Mesenchymal stem cell (in vitro differentiated cells and primary cell): ENCODE results near the gene DSTN.

ENCODE experiments used
- DNase-seq: peaks from one replicate; pipeline ENCODE4 v3.0.0-alpha.2; 2013
- H2AFZ ChIP-seq: one replicate; pipeline ENCODE4 v1.6.1; 2013; ENCODE audit warnings: low read depth, mild to moderate bottlenecking, control low read depth, inconsistent platforms, low read length, moderate library complexity
- H2AK5ac ChIP-seq: 2 replicates; pipeline ENCODE4 v1.6.1; 2013; ENCODE audit warnings: low read length, moderate library complexity, mild to moderate bottlenecking, inconsistent platforms; ENCODE audit not compliant: severe bottlenecking
- H2BK120ac ChIP-seq: one replicate; pipeline ENCODE4 v1.6.1; 2013; ENCODE audit warnings: low read depth, mild to moderate bottlenecking, inconsistent platforms, low read length, moderate library complexity
- H2BK12ac ChIP-seq, 2 experiments: one replicate each; pipeline ENCODE4 v1.6.1; 2013; ENCODE audit warnings: inconsistent platforms in 2 of 2, low read length in 2 of 2, mild to moderate bottlenecking in 2 of 2, moderate library complexity in 2 of 2, control low read depth in 1 of 2
- H2BK15ac ChIP-seq: one replicate; pipeline ENCODE4 v1.6.1; 2013; ENCODE audit warnings: mild to moderate bottlenecking, low read depth, inconsistent platforms; ENCODE audit not compliant: poor library complexity, severe bottlenecking
- H2BK5ac ChIP-seq: 2 replicates; pipeline ENCODE4 v1.6.1; 2013; ENCODE audit warnings: low read depth, mild to moderate bottlenecking, low read length, control low read depth, inconsistent platforms; ENCODE audit not compliant: poor library complexity, severe bottlenecking
- H3K14ac ChIP-seq, 2 experiments: one replicate each; pipeline ENCODE4 v1.6.1; 2013; ENCODE audit warnings: inconsistent platforms in 2 of 2, low read length in 2 of 2, control low read depth in 1 of 2, mild to moderate bottlenecking in 1 of 2, moderate library complexity in 1 of 2
- H3K18ac ChIP-seq, 2 experiments: one replicate each; pipeline ENCODE4 v1.6.1; 2013; ENCODE audit warnings: inconsistent platforms in 2 of 2, low read length in 2 of 2, control low read depth in 1 of 2, low read depth in 1 of 2, mild to moderate bottlenecking in 1 of 2
- H3K23ac ChIP-seq, 2 experiments: one replicate each; pipeline ENCODE4 v1.6.1; 2013; ENCODE audit warnings: inconsistent platforms in 2 of 2, low read length in 2 of 2, mild to moderate bottlenecking in 2 of 2, moderate library complexity in 2 of 2, control low read depth in 1 of 2
- H3K27ac ChIP-seq: 2 replicates; pipeline ENCODE4 v1.5.1; 2013; ENCODE audit warnings: mild to moderate bottlenecking, moderate library complexity, low read length, control low read depth, inconsistent platforms; ENCODE audit not compliant: poor library complexity, severe bottlenecking
- H3K27me3 ChIP-seq, 2 experiments: 2 replicates each; pipeline versions ENCODE4 v1.6.1 to v1.7.0; 2013; ENCODE audit warnings: low read length in 2 of 2, mild to moderate bottlenecking in 2 of 2, moderate library complexity in 2 of 2, control low read depth in 1 of 2, inconsistent platforms in 1 of 2; ENCODE audit not compliant: control insufficient read depth in 1 of 2, insufficient read depth in 1 of 2
- H3K36me3 ChIP-seq, 2 experiments: 2 replicates each; pipeline versions ENCODE4 v1.6.1 to v1.7.0; 2013; ENCODE audit warnings: low read length in 2 of 2, control low read depth in 1 of 2, inconsistent platforms in 1 of 2, low read depth in 1 of 2, mild to moderate bottlenecking in 1 of 2; ENCODE audit not compliant: insufficient read depth in 2 of 2, control insufficient read depth in 1 of 2
- H3K4ac ChIP-seq, 2 experiments: one replicate each; pipeline ENCODE4 v1.6.1; 2013; ENCODE audit warnings: inconsistent platforms in 2 of 2, low read length in 2 of 2, mild to moderate bottlenecking in 2 of 2, moderate library complexity in 2 of 2, control low read depth in 1 of 2, low read depth in 1 of 2
- H3K4me1 ChIP-seq: 2 replicates; pipeline ENCODE4 v1.6.1; 2013; ENCODE audit warnings: low read depth, low read length, control low read depth; ENCODE audit not compliant: control insufficient read depth, insufficient read depth
- H3K4me2 ChIP-seq: 2 replicates; pipeline ENCODE4 v1.6.1; 2013; ENCODE audit warnings: low read length, mild to moderate bottlenecking, inconsistent platforms; ENCODE audit not compliant: poor library complexity, severe bottlenecking
- H3K4me3 ChIP-seq, 2 experiments: 2 replicates each; pipeline versions ENCODE4 v1.5.1 to v1.7.0; 2013; ENCODE audit warnings: low read length in 2 of 2, mild to moderate bottlenecking in 2 of 2, control low read depth in 1 of 2, low read depth in 1 of 2; ENCODE audit not compliant: insufficient read depth in 1 of 2
- H3K79me1 ChIP-seq: replicated peaks from 2 replicates; pipeline ENCODE4 v1.6.1; 2013; ENCODE audit warnings: mild to moderate bottlenecking, control low read depth, low read length, inconsistent platforms; ENCODE audit not compliant: poor library complexity, severe bottlenecking
- H3K9ac ChIP-seq: 2 replicates; pipeline ENCODE4 v1.7.0; 2013; ENCODE audit warnings: mild to moderate bottlenecking, low read length, moderate library complexity
- H3K9me3 ChIP-seq: 2 replicates; pipeline ENCODE4 v1.7.0; 2013; ENCODE audit warnings: mild to moderate bottlenecking, low read length; ENCODE audit not compliant: control insufficient read depth
- H4K8ac ChIP-seq: one replicate; pipeline ENCODE4 v1.6.1; 2013; ENCODE audit warnings: inconsistent platforms, mild to moderate bottlenecking, low read length, moderate library complexity
- H4K91ac ChIP-seq: one replicate; pipeline ENCODE4 v1.6.1; 2013; ENCODE audit warnings: mild to moderate bottlenecking, low read length, inconsistent platforms
- WGBS: methylation state at CpG from one replicate; pipeline ENCODE4 v1.1.7; 2013; ENCODE audit warnings: mixed read lengths; 5-methylcytosine and 5-hydroxymethylcytosine counted together

Gene DSTN

GRCh38 chr20:17530153-17530552 is 39.7 kb upstream of the DSTN start:
- no peaks in the 10 kb centered on the region for H3K36me3 ChIP-seq
- H2BK12ac ChIP-seq: no peak overlapping the region
- peaks cover 0 to 6% of the 10 kb centered on the region in 2 experiments for H3K27me3 ChIP-seq
- no peak overlapping the region for H2AK5ac ChIP-seq
- no peak overlapping the region for H3K4me3 ChIP-seq
- 89% methylated on average over 7 of the region's 7 CpGs for WGBS
- no peak overlapping the region for H3K4me2 ChIP-seq
- H3K9me3 ChIP-seq: no peaks in the 10 kb centered on the region
- H3K18ac ChIP-seq: no peak overlapping the region
- no peak overlapping the region for H2BK15ac ChIP-seq
- H3K27ac ChIP-seq: no peak overlapping the region
- no peak overlapping the region for H3K9ac ChIP-seq
- no peak overlapping the region for H3K4ac ChIP-seq
- no peak overlapping the region for H2BK120ac ChIP-seq
- no peak for DNase-seq
- no peak overlapping the region for H4K8ac ChIP-seq
- peaks cover 7% of the 10 kb centered on the region for H3K4me1 ChIP-seq
- no peak overlapping the region for H3K23ac ChIP-seq
- H2AFZ ChIP-seq: no peak overlapping the region
- H4K91ac ChIP-seq: no peak overlapping the region
- no peak overlapping the region for H3K14ac ChIP-seq
- H3K79me1 ChIP-seq: no peaks in the 10 kb centered on the region
- no peak overlapping the region for H2BK5ac ChIP-seq

GRCh38 chr20:17530716-17531664 is 38.9 kb upstream of the DSTN start, which contains the start of gene BFSP1:
BFSP1 (minus strand) TSS chr20:17531379; CDS start chr20:17531329, 50 bp downstream.
- Histone ChIP-seq H2BK15ac (peak within 1 kb of the TSS; percentile 68), H3K4me3 (peak within 1 kb of the TSS; percentile 60 to 71), H2BK5ac (no peak within 1 kb of the TSS), H2AK5ac (no peak within 1 kb of the TSS), H3K79me1 (no peaks in the 10 kb centered on the region), H2BK120ac (peak within 1 kb of the TSS; percentile 98), H3K27ac (peak within 1 kb of the TSS; percentile 51), H3K4me1 (peaks cover 7% of the 10 kb centered on the region), H3K36me3 (no peaks in the 10 kb centered on the region), H3K18ac (peak within 1 kb of the TSS; percentile 81 to 84), H3K9me3 (no peaks in the 10 kb centered on the region), H4K8ac (peak within 1 kb of the TSS; percentile 93), H4K91ac (peak within 1 kb of the TSS; percentile 82), H2BK12ac (peak within 1 kb of the TSS in 1 of 2 experiments; percentile 78), H3K4me2 (peak within 1 kb of the TSS; percentile 97), H3K4ac (peak within 1 kb of the TSS; percentile 78 to 83), H3K27me3 (no peaks in the 10 kb centered on the region), H2AFZ (peak within 1 kb of the TSS; percentile 65), H3K9ac (peak within 1 kb of the TSS; percentile 86), H3K23ac (peak within 1 kb of the TSS in 1 of 2 experiments; percentile 73), H3K14ac (peak within 1 kb of the TSS in 1 of 2 experiments; percentile 13)
- DNase-seq: peak; percentile 69
- WGBS: 2% methylated on average over 89 of the region's 111 CpGs

- H3K9me3 ChIP-seq: no peaks in the 10 kb centered on the region
- H2BK5ac ChIP-seq: no peak overlapping the region
- H3K9ac ChIP-seq: peak overlapping the region; percentile 86
- peak overlapping the region in 1 of 2 experiments; percentile 83 for H3K4ac ChIP-seq
- peak overlapping the region in 1 of 2 experiments; percentile 37 for H2BK12ac ChIP-seq
- peak overlapping the region in 1 of 2 experiments; percentile 71 for H3K4me3 ChIP-seq
- no peak overlapping the region for H3K23ac ChIP-seq
- peak overlapping the region; percentile 51 for H3K27ac ChIP-seq
- H3K18ac ChIP-seq: peak overlapping the region; percentile 81 to 84
- no peaks in the 10 kb centered on the region for H3K36me3 ChIP-seq
- H2BK15ac ChIP-seq: peak overlapping the region; percentile 48
- no peaks in the 10 kb centered on the region for H3K79me1 ChIP-seq
- H3K27me3 ChIP-seq: no peaks in the 10 kb centered on the region
- no peak overlapping the region for H4K91ac ChIP-seq
- no peak overlapping the region for H3K14ac ChIP-seq
- peak overlapping the region; percentile 97 for H3K4me2 ChIP-seq
- 65% methylated on average over 4 of the region's 5 CpGs for WGBS
- no peak for DNase-seq
- no peak overlapping the region for H2AK5ac ChIP-seq
- peak overlapping the region; percentile 65 for H2AFZ ChIP-seq
- H4K8ac ChIP-seq: peak overlapping the region; percentile 93
- H3K4me1 ChIP-seq: peaks cover 7% of the 10 kb centered on the region
- H2BK120ac ChIP-seq: no peak overlapping the region
Observed at GRCh38 chr20:17531665-17532025, 38.2 kb upstream of the DSTN start.

- H3K18ac ChIP-seq: peak overlapping the region in 1 of 2 experiments; percentile 34
- no peak overlapping the region for H2AK5ac ChIP-seq
- no peak overlapping the region for H2AFZ ChIP-seq
- no peak overlapping the region for H3K23ac ChIP-seq
- H2BK5ac ChIP-seq: no peak overlapping the region
- H3K14ac ChIP-seq: no peak overlapping the region
- peaks cover 11% of the 10 kb centered on the region for H3K4me1 ChIP-seq
- H3K27ac ChIP-seq: no peak overlapping the region
- H3K79me1 ChIP-seq: peaks cover 1% of the 10 kb centered on the region
- peak; percentile 70 for DNase-seq
- WGBS: 73% methylated on average over 1 of the region's 1 CpG
- H2BK12ac ChIP-seq: no peak overlapping the region
- no peaks in the 10 kb centered on the region for H3K9me3 ChIP-seq
- no peak overlapping the region for H4K91ac ChIP-seq
- no peaks in the 10 kb centered on the region for H3K27me3 ChIP-seq
- no peak overlapping the region for H2BK15ac ChIP-seq
- no peak overlapping the region for H3K4me2 ChIP-seq
- no peak overlapping the region for H3K4me3 ChIP-seq
- H3K9ac ChIP-seq: no peak overlapping the region
- no peak overlapping the region for H3K4ac ChIP-seq
- H3K36me3 ChIP-seq: no peaks in the 10 kb centered on the region
- H4K8ac ChIP-seq: peak overlapping the region; percentile 73
- no peak overlapping the region for H2BK120ac ChIP-seq
Observed at GRCh38 chr20:17533396-17533795, 36.5 kb upstream of the DSTN start.
